Gastrocnemius medialis (tissue), 4 donors: Measurements from ENCODE around the gene GNAS-AS1.

Experiments used
- POLR2A ChIP-seq, 2 donors: fragments of 450-650 bp; IDR thresholded peaks; one replicate each; pipeline ENCODE4 v1.6.1; 2017; ENCODE audit warnings: antibody characterized with exemption in 2 of 2, mild to moderate bottlenecking in 2 of 2, moderate library complexity in 2 of 2
- TF ChIP-seq, protein P1 (sequence below), 5 experiments: fragments of 450-650 bp in 3 of 5; fragments of 200-600 bp in 2 of 5; sonication (generic) in 2 of 5; IDR thresholded peaks in 4 of 5; conservative IDR thresholded peaks in 1 of 5; 1 replicate in 4 of 5; 2 replicates in 1 of 5; pipeline ENCODE4 v1.5.1; 2016 to 2019; ENCODE audit warnings: antibody characterized with exemption in 5 of 5, mild to moderate bottlenecking in 3 of 5, moderate library complexity in 3 of 5

DNA sequence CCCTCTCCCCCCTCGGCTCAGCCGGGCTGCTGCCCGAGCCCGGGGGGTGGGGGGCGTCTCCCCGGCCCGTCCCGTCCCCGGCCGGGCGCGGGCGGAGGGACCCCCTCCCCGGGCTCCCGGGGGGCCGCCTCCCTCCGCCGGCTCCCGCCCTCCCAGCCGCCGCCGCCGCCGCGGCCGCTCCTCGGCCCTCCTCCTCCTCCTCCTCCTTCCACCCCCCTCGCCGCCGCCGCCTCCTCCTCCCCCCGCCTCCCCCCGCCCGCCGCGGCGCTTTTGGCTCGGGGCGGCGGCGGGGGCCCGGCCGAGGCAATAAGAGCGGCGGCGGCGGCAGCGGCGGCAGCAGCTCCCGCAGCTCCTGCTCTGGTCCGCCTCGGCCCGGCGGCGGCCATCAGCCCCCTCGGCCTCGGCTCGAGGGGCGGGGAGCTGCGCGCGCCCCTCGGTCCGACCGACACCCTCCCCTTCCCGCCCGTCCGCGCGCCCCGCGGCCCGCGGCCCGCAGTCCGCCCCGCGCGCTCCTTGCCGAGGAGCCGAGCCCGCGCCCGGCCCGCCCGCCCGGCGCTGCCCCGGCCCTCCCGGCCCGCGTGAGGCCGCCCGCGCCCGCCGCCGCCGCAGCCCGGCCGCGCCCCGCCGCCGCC, 40.5 kb upstream of the GNAS-AS1 start:
- TF ChIP-seq, protein P1, sequence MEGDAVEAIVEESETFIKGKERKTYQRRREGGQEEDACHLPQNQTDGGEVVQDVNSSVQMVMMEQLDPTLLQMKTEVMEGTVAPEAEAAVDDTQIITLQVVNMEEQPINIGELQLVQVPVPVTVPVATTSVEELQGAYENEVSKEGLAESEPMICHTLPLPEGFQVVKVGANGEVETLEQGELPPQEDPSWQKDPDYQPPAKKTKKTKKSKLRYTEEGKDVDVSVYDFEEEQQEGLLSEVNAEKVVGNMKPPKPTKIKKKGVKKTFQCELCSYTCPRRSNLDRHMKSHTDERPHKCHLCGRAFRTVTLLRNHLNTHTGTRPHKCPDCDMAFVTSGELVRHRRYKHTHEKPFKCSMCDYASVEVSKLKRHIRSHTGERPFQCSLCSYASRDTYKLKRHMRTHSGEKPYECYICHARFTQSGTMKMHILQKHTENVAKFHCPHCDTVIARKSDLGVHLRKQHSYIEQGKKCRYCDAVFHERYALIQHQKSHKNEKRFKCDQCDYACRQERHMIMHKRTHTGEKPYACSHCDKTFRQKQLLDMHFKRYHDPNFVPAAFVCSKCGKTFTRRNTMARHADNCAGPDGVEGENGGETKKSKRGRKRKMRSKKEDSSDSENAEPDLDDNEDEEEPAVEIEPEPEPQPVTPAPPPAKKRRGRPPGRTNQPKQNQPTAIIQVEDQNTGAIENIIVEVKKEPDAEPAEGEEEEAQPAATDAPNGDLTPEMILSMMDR (IDR thresholded peaks at IDR 0.05 in 4 of 5, conservative IDR thresholded peaks at IDR 0.05 in 1 of 5), result no peak
- TF ChIP-seq POLR2A (IDR thresholded peaks at IDR 0.05), result peak; percentile 89 to 90
